ENCODE results near the gene CAMKK1. TPM values are rescaled to one million over a fixed set of nuclear protein-coding genes. Genes with fewer than 3 reads are reported as not detected.

CAMKK1 gene
- total and polyA plus RNA-seq, 2 experiments from 2014 or later = 4.3 to 7.1 TPM

DNA sequence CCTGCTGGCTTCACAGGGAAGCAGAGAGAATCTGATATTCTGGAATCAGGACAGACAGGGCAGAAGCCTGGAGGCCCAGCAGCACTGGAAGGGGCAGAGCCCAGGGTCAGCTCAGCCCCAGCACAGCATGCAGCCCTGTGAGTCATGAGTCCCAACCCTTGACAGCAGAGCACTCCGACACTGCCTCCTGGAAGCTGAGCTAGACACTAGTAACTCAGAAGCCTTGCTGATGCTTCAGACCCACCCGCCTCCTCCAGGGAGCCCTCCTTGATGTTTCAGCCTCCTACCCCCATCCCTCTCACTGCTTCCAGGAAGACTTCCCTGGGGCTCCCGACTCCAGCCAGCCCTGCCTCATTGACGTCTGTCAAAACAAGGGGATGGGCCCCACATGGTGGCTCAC is 6.9 kb downstream of the CAMKK1 start (continued):
- TF ChIP-seq, protein P1, sequence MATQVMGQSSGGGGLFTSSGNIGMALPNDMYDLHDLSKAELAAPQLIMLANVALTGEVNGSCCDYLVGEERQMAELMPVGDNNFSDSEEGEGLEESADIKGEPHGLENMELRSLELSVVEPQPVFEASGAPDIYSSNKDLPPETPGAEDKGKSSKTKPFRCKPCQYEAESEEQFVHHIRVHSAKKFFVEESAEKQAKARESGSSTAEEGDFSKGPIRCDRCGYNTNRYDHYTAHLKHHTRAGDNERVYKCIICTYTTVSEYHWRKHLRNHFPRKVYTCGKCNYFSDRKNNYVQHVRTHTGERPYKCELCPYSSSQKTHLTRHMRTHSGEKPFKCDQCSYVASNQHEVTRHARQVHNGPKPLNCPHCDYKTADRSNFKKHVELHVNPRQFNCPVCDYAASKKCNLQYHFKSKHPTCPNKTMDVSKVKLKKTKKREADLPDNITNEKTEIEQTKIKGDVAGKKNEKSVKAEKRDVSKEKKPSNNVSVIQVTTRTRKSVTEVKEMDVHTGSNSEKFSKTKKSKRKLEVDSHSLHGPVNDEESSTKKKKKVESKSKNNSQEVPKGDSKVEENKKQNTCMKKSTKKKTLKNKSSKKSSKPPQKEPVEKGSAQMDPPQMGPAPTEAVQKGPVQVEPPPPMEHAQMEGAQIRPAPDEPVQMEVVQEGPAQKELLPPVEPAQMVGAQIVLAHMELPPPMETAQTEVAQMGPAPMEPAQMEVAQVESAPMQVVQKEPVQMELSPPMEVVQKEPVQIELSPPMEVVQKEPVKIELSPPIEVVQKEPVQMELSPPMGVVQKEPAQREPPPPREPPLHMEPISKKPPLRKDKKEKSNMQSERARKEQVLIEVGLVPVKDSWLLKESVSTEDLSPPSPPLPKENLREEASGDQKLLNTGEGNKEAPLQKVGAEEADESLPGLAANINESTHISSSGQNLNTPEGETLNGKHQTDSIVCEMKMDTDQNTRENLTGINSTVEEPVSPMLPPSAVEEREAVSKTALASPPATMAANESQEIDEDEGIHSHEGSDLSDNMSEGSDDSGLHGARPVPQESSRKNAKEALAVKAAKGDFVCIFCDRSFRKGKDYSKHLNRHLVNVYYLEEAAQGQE (IDR thresholded peaks at IDR 0.05; ENCODE audit: unreplicated experiment) = no peak
- TF ChIP-seq POLR2AphosphoS5 (IDR thresholded peaks at IDR 0.05; ENCODE audit: low read depth) = no peak
- no peak for TF ChIP-seq NANOG (IDR thresholded peaks at IDR 0.05; ENCODE audit: borderline replicate concordance)
- TF ChIP-seq EZH2phosphoT487 (IDR thresholded peaks at IDR 0.05; ENCODE audit: unreplicated experiment) = no peak
- TF ChIP-seq CTCF (conservative IDR thresholded peaks at IDR 0.05; ENCODE audit: low read depth in 2 of 2) = no peak
- TF ChIP-seq CREB1 (CRISPR knock-in tag; IDR thresholded peaks at IDR 0.05; ENCODE audit: low read depth) = no peak
- TF ChIP-seq ZNF331 (CRISPR knock-in tag; IDR thresholded peaks at IDR 0.05; ENCODE audit: low read depth) = no peak
- TF ChIP-seq, protein P2, sequence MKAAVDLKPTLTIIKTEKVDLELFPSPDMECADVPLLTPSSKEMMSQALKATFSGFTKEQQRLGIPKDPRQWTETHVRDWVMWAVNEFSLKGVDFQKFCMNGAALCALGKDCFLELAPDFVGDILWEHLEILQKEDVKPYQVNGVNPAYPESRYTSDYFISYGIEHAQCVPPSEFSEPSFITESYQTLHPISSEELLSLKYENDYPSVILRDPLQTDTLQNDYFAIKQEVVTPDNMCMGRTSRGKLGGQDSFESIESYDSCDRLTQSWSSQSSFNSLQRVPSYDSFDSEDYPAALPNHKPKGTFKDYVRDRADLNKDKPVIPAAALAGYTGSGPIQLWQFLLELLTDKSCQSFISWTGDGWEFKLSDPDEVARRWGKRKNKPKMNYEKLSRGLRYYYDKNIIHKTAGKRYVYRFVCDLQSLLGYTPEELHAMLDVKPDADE (IDR thresholded peaks at IDR 0.05) = no peak

DNA sequence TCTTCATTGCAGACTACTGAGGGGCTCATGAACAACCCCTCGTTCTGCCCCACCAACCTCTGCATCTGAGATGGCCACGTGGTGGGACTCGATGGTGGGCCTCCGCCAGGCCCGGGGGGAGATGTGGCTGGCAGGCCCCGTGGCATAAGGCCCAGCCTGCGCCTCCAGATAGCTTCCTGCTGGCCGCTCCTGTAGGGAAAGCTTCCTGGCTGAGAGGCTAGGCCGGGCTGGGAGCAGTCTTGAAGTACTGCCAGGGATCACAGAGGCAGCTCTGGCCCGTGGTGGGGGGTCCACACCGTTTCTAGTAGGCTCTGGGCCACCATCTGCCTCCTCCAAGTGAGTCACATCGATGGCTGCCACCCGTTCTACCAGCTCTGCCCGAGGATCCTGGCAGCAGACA is 7.6 kb downstream of the CAMKK1 start:
- Mint-ChIP-seq H3K9me3 (no peaks in the 10 kb centered on the region), H3K27ac (no peak overlapping the region), H3K4me3 (no peak overlapping the region), H3K27me3 (ENCODE audit: insufficient read depth, low read depth, poor library complexity) (peaks cover 7% of the 10 kb centered on the region), H3K4me1 (peaks cover 20% of the 10 kb centered on the region), H3K36me3 (ENCODE audit: low read depth) (peaks cover 2% of the 10 kb centered on the region; the same call in 1 of the 3 replicates)
- 0 out of 2 replicates have a peak, but pooled peaks cover 3% of the 10 kb centered on the region for H3K36me3 ChIP-seq (ENCODE audit: insufficient read depth)
- no peak overlapping the region for H3K4me2 ChIP-seq
- no peak overlapping the region for H3K4me3 ChIP-seq
- no peak overlapping the region for H2AFZ ChIP-seq
- H3K27ac ChIP-seq (ENCODE audit: low read depth) = no peak overlapping the region
- peaks cover 6% of the 10 kb centered on the region; the same call in 1 of the 2 replicates for H3F3A ChIP-seq (replicated peaks; ENCODE audit: low read depth)
- no peaks in the 10 kb centered on the region; the same call in 1 of the 2 replicates for H4K20me1 ChIP-seq (replicated peaks; ENCODE audit: insufficient read depth)
- no peak for DNase-seq (ENCODE audit: low spot score)
- H3K4me1 ChIP-seq (ENCODE audit: insufficient read depth) = peaks cover 8% of the 10 kb centered on the region
- H3K9me2 ChIP-seq (ENCODE audit: insufficient read depth) = no peaks in the 10 kb centered on the region
- no peaks in the 10 kb centered on the region for H3K27me3 ChIP-seq (ENCODE audit: insufficient read depth)
- H3K79me2 ChIP-seq (replicated peaks; ENCODE audit: insufficient read depth) = no peaks in the 10 kb centered on the region
- ATAC-seq = no peak
- TF ChIP-seq NANOG (IDR thresholded peaks at IDR 0.05; ENCODE audit: borderline replicate concordance) = no peak
- TF ChIP-seq POLR2AphosphoS5 (IDR thresholded peaks at IDR 0.05; ENCODE audit: low read depth) = no peak
- TF ChIP-seq, protein P1 (IDR thresholded peaks at IDR 0.05; ENCODE audit: unreplicated experiment) = no peak
- no peak for TF ChIP-seq CREB1 (CRISPR knock-in tag; IDR thresholded peaks at IDR 0.05; ENCODE audit: low read depth)
- TF ChIP-seq STAT1 (IDR thresholded peaks at IDR 0.05; ENCODE audit: unreplicated experiment) = no peak
- TF ChIP-seq, protein P2 (IDR thresholded peaks at IDR 0.05) = no peak

Data from GM23338 (cell line).